CD4-positive, alpha-beta T cell (primary cell): ENCODE data around the gene MYRIP. TPM values are rescaled to one million over a fixed set of nuclear protein-coding genes. Genes with fewer than 3 reads are reported as not detected.

ENCODE experiments used
- ATAC-seq: fragments of 200-7000 bp; cut with Tn5 transposase; one replicate; pipeline ENCODE4 v1.10.0; 2022; ENCODE audit warnings: mild to moderate bottlenecking; ENCODE audit not compliant: poor library complexity
- CTCF ChIA-PET: fragments of 350-600 bp; sonication (Branson Sonifier 250); formaldehyde crosslinking; loops from one replicate; lab custom pipeline; 2021; ENCODE audit warnings: antibody characterized with exemption, inconsistent platforms; lab: Charles Lee
- POLR2A ChIA-PET: fragments of 350-600 bp; sonication (Branson Sonifier 250); formaldehyde crosslinking; loops from one replicate; lab custom pipeline; 2021; ENCODE audit warnings: antibody characterized with exemption, inconsistent platforms; lab: Charles Lee
- DNase-seq, 14 experiments: peaks; one replicate each; pipeline ENCODE4 v3.0.0-alpha.2; 2013 to 2020; ENCODE audit warnings: mixed read lengths in 2 of 14
- H3K27ac ChIP-seq, 2 donors: one replicate each; pipeline versions ENCODE4 v1.5.1 to v1.7.0; 2013; ENCODE audit warnings: low read length in 2 of 2, low read depth in 1 of 2, mild to moderate bottlenecking in 1 of 2
- H3K27me3 ChIP-seq, 2 experiments: 1 replicate in 1 of 2; 2 replicates in 1 of 2; pipeline versions ENCODE4 v1.6.1 to v1.7.0; 2013; ENCODE audit warnings: low read length in 2 of 2, control low read depth in 1 of 2, mild to moderate bottlenecking in 1 of 2, moderate library complexity in 1 of 2; ENCODE audit not compliant: insufficient read depth in 2 of 2, control insufficient read depth in 1 of 2
- H3K36me3 ChIP-seq: one replicate; pipeline ENCODE4 v1.6.1; 2013; ENCODE audit warnings: low read length, control low read depth; ENCODE audit not compliant: insufficient read depth
- H3K4me1 ChIP-seq: one replicate; pipeline ENCODE4 v1.6.1; 2013; ENCODE audit warnings: low read length, control low read depth; ENCODE audit not compliant: insufficient read depth
- H3K4me3 ChIP-seq: one replicate; pipeline ENCODE4 v1.5.1; 2013; ENCODE audit warnings: mild to moderate bottlenecking, low read length, moderate library complexity
- H3K9me3 ChIP-seq, 2 experiments: 1 replicate in 1 of 2; 2 replicates in 1 of 2; pipeline versions ENCODE4 v1.6.1 to v1.7.0; 2013; ENCODE audit warnings: low read length in 2 of 2, mild to moderate bottlenecking in 2 of 2, control low read depth in 1 of 2, moderate library complexity in 1 of 2; ENCODE audit not compliant: control insufficient read depth in 1 of 2, insufficient read depth in 1 of 2
- H3K27ac Mint-ChIP-seq: one replicate; pipeline ENCODE4 v1.8.0; 2020; ENCODE audit warnings: mixed read lengths
- H3K27me3 Mint-ChIP-seq: one replicate; pipeline ENCODE4 v1.8.0; 2021; ENCODE audit warnings: mixed read lengths
- H3K36me3 Mint-ChIP-seq: one replicate; pipeline ENCODE4 v1.8.0; 2021; ENCODE audit warnings: low read depth, mixed read lengths
- H3K4me1 Mint-ChIP-seq: one replicate; pipeline ENCODE4 v1.8.0; 2021; ENCODE audit warnings: low read depth, mixed read lengths
- H3K4me3 Mint-ChIP-seq: one replicate; pipeline ENCODE4 v1.8.0; 2020; ENCODE audit warnings: mild to moderate bottlenecking, mixed read lengths
- H3K9me3 Mint-ChIP-seq: one replicate; pipeline ENCODE4 v1.8.0; 2020; ENCODE audit warnings: mixed read lengths
- CTCF ChIP-seq: fragments of 200-600 bp; IDR thresholded peaks from one replicate; pipeline ENCODE4 v1.8.0; 2022; ENCODE audit warnings: antibody characterized with exemption, mild to moderate bottlenecking
- intact Hi-C, 2 experiments: fragments of 100-400 bp; cut with DNase I in 1 of 2; cut with micrococcal nuclease in 1 of 2; formaldehyde crosslinking; loops; one replicate each; pipeline versions ENCODE4 v1.15.1 to v1.9.0; 2023 to 2025; cut with DNase I, micrococcal nuclease
- total RNA-seq, 174 experiments: library from RNA in 2 of 174; stranded (reverse) in 2 of 174; gene quantifications; one replicate each; pipeline ENCODE4 v1.2.3 and lab custom pipeline; 2021 to 2026

The MYRIP gene
- total RNA-seq, 2 experiments from 2014 or later: not detected

GRCh38 chr3:40167958-40168357, 358.5 kb downstream of the MYRIP start:
- no peak for TF ChIP-seq CTCF
- Mint-ChIP-seq H3K36me3 (no peaks in the 10 kb centered on the region), H3K4me3 (no peak overlapping the region), H3K27ac (no peak overlapping the region), H3K27me3 (no peaks in the 10 kb centered on the region), H3K9me3 (no peaks in the 10 kb centered on the region), H3K4me1 (no peaks in the 10 kb centered on the region)
- no peaks in the 10 kb centered on the region for H3K4me1 ChIP-seq
- CTCF ChIA-PET: interaction anchor here (1.1 kb wide), 1 partner anchor 11 kb away, joined by 4 read pairs; no protein-coding TSS in a partner anchor
- DNase-seq (no peak), ATAC-seq (no peak)
- no peak overlapping the region for H3K4me3 ChIP-seq
- POLR2A ChIA-PET: no interaction called here
- intact Hi-C loops: no loop called here
- H3K36me3 ChIP-seq: no peaks in the 10 kb centered on the region
- peaks cover 0 to 7% of the 10 kb centered on the region in 2 experiments for H3K27me3 ChIP-seq
- H3K9me3 ChIP-seq: no peaks in the 10 kb centered on the region
- no peak overlapping the region for H3K27ac ChIP-seq

DNA sequence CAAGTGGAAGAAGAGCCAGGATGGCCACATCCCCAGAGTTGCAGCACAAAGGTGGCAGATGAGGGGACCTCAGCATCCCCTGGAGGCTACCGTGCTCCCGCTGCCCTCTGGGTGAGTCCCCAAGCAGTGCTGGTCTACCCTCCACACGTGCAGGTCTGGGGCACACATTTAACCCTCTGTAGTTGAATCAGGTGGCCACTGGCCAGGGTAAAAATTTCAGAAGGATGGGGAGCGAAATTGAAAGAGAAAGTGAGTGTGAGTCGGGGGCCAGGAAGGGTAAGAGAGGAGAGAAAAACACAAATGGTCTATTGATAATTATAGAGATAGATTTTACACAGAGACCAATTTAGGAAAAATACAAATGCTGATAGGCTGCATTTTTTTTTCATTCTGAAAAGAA, 360.6 kb downstream of the MYRIP start:
- Mint-ChIP-seq H3K4me3 (no peak overlapping the region), H3K36me3 (no peaks in the 10 kb centered on the region), H3K4me1 (no peaks in the 10 kb centered on the region), H3K9me3 (no peaks in the 10 kb centered on the region), H3K27ac (no peak overlapping the region), H3K27me3 (no peaks in the 10 kb centered on the region)
- POLR2A ChIA-PET: no interaction called here
- DNase-seq: no peak
- Histone ChIP-seq H3K36me3 (no peaks in the 10 kb centered on the region), H3K9me3 (no peaks in the 10 kb centered on the region), H3K27ac (no peak overlapping the region), H3K27me3 (no peaks in the 10 kb centered on the region), H3K4me3 (no peak overlapping the region), H3K4me1 (no peaks in the 10 kb centered on the region)
- intact Hi-C loops: loop anchor here in 1 of 2 experiments (10.0 kb wide), 1 partner anchor 725 kb away; no protein-coding TSS in a partner anchor
- TF ChIP-seq CTCF: no peak
- ATAC-seq: no peak
- CTCF ChIA-PET: no interaction called here

DNA sequence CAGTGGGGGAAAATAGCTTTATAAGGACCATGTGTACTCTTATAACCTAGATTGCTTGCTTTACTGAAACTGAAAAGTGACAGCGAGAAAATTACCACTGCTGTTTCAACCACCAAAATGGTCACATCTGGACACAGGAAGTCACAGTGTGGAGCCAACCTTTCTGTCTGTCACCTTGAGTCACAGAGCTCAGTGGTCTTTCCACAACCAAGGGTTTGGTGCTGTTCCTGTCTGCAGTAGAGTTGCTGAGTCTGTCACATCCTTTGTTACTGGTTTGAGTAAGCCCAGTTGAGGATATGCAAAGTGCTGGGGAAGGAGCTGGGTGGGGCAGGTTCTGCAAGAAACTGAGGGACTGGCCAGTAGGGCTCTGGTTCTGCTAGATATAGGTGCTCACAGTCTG, 361.0 kb downstream of the MYRIP start:
- H3K4me3 Mint-ChIP-seq: no peak overlapping the region
- CTCF ChIA-PET: no interaction called here

More for the DNA sequence above, 361.0 kb downstream of the MYRIP start:
- no peaks in the 10 kb centered on the region for H3K36me3 ChIP-seq
- POLR2A ChIA-PET: no interaction called here
- Mint-ChIP-seq H3K9me3 (no peaks in the 10 kb centered on the region), H3K4me1 (no peaks in the 10 kb centered on the region), H3K27ac (no peak overlapping the region), H3K36me3 (no peaks in the 10 kb centered on the region), H3K27me3 (no peaks in the 10 kb centered on the region)
- no peak overlapping the region for H3K27ac ChIP-seq
- no peaks in the 10 kb centered on the region for H3K9me3 ChIP-seq
- ATAC-seq (no peak), DNase-seq (no peak)
- no peak for TF ChIP-seq CTCF
- H3K27me3 ChIP-seq: no peaks in the 10 kb centered on the region
- intact Hi-C loops: loop anchor here in 1 of 2 experiments (10.0 kb wide), 1 partner anchor 726 kb away; no protein-coding TSS in a partner anchor
- H3K4me1 ChIP-seq: no peaks in the 10 kb centered on the region
- H3K4me3 ChIP-seq: no peak overlapping the region
